GM18508 (cell line): ENCODE measurements around the gene DDX5.

Source experiments
- ATAC-seq: cut with Tn5 transposase; IDR thresholded peaks from one replicate; pipeline ENCODE4 v1.9.1; 2021; ENCODE audit warnings: moderate number of reproducible peaks; ENCODE audit not compliant: insufficient read depth, unreplicated experiment

Gene DDX5

GRCh38 chr17:64455993-64456885, 49.9 kb downstream of the DDX5 start:
- ATAC-seq: no peak

GRCh38 chr17:64449545-64449944, 56.5 kb downstream of the DDX5 start:
- no peak for ATAC-seq

GRCh38 chr17:64448665-64449512, 57.2 kb downstream of the DDX5 start, which contains the start of gene MILR1:
Gene MILR1 (plus strand): TSS chr17:64449115. CDS start chr17:64449169, 54 bp downstream.
- no peak for ATAC-seq
